Measurements from ENCODE around the gene ZFP57.

ZFP57 gene

DNA sequence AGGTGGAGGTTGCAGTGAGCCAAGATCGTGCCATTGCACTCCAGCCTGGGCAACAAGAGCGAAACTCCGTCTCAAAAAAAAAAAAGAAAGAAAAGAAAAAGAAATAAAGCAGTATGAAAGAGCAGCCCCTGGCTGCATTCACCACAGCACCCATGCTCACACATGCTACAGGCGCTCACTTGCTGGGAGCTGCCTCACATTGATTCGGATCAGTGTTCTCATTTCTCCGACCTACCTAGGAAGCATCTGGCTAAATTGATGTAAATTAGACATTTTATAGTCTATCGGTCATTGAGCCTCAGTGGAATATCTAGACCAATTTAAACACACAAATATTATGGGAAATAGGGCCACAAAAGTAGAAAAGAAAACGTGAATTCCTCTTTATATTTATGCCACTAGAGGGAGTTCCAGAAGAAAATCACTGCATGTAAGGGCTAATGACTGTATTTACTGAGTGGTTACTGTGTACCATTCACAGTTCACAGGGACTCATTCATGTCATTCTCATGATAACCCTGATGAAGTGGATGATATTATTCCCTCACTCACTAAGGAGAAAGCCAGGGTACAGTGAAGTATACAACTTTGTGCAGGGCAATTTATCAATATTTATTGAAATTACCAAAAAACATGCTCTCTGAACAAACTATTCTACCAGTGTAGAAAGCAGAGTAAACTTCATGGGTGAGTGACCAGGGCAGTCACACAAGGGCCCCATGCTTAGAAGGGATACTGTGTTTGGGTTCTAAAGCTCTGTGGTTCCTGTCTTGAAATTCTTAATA is 29.3 kb downstream of the ZFP57 start:
- DNase-seq: peak; percentile 41

- peak; percentile 99 for DNase-seq
Observed at GRCh38 chr6:29649701-29650673, 31.0 kb downstream of the ZFP57 start.

DNA sequence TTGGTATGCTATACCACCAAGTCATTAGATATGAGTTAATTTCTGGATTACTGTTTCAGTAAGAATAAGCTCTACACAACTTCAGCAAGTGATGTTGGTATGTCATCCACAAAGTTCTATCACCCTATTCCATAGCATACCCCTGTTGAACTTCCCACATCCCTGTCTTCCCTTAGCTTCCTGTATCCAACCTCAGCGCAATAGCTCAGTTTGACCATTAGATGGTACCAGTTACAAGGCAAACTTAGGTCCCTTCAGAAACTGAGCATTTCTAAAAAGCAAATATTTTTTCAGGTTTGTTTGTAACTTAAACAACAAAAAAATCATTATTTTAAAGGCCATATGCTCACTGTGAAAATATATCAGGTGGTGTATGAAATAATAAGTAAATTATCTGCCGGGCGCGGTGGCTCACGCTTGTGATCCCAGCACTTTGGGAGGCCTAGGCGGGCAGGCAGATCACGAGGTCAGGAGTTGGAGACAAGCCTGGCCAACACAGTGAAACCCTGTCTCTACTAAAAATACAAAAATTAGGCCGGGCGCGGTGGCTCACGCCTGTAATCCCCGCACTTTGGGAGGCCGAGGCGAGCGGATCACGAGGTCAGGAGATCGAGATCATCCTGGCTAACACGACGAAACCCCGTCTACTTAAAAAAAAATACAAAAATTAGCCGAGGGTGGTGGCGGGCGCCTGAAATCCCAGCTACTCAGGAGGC is 32.9 kb downstream of the ZFP57 start:
- DNase-seq: peak; percentile 50

- DNase-seq: peak; percentile 63
Observed at GRCh38 chr6:29641430-29642148, 39.4 kb downstream of the ZFP57 start.

DNA sequence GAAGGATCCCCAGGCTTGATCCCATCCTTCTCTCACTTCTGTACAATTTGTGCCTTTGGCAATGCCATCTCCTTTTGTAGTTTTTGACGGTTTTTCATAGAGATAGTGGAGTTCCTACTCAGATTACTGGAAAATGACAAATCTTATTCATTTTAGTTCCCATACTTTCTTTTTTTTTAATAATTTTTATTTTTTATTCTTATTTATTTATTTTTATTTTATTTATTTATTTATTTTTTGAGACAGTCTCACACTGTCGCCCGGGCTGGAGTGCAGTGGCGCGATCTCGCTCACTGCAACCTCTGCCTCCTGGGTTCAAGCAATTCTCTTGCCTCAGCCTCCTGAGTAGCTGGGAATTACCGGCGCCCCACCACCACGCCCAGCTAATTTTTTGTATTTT is 43.7 kb downstream of the ZFP57 start:
- no peak for DNase-seq

- DNase-seq: no peak
Observed at GRCh38 chr6:29633534-29633905, 47.4 kb downstream of the ZFP57 start.

DNA sequence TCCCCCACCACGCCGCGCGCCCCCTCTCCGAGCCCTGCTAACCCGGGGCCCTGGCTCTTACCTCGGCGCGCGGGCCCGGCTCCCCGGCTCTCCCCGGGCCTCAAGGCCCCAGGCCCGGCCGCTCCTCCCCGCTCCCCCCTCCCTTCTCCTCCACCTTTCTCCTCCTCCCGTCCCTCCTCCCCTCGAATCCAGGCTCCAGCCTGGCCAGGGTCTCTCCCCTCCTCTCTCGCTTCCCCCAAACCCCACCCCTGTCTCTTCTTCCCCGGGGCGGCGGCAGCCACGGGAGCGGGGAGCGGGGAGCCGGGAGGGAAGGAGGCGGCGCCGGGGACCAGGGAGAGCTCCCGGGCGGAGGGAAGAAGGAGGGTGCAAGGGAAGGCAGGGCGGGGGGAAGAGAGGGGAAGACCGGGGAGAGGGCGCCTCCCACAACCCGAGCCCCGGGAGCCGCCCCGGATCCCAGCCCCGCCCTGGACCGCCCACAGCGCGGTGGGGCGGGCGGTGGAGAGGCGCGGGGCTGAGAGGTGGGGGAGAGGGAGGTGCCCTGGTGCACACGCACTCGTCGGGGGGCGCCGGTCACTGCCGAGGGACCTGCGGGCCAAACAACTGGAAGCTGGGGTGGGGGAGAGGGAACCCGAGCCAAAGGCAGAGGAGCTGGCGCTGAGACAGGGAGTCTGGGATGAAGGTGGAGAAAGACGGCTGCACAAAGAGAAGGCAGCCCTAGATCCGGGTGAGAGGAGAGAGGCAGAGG is 48.0 kb downstream of the ZFP57 start, which contains the start of gene GABBR1:
TSS of gene GABBR1 (minus strand) at position 395 of the 745 bp plus-strand sequence. CDS start 798 bp downstream, outside the sequence.
- DNase-seq: peak; percentile 56

GRCh38 chr6:29631860-29632731 is 48.9 kb downstream of the ZFP57 start:
- DNase-seq: no peak

GRCh38 chr6:29631209-29631810 is 49.6 kb downstream of the ZFP57 start:
- DNase-seq: no peak

GRCh38 chr6:29630315-29630714 is 50.6 kb downstream of the ZFP57 start:
- DNase-seq: no peak

GRCh38 chr6:29629571-29629970 is 51.4 kb downstream of the ZFP57 start:
- DNase-seq: no peak

DNA sequence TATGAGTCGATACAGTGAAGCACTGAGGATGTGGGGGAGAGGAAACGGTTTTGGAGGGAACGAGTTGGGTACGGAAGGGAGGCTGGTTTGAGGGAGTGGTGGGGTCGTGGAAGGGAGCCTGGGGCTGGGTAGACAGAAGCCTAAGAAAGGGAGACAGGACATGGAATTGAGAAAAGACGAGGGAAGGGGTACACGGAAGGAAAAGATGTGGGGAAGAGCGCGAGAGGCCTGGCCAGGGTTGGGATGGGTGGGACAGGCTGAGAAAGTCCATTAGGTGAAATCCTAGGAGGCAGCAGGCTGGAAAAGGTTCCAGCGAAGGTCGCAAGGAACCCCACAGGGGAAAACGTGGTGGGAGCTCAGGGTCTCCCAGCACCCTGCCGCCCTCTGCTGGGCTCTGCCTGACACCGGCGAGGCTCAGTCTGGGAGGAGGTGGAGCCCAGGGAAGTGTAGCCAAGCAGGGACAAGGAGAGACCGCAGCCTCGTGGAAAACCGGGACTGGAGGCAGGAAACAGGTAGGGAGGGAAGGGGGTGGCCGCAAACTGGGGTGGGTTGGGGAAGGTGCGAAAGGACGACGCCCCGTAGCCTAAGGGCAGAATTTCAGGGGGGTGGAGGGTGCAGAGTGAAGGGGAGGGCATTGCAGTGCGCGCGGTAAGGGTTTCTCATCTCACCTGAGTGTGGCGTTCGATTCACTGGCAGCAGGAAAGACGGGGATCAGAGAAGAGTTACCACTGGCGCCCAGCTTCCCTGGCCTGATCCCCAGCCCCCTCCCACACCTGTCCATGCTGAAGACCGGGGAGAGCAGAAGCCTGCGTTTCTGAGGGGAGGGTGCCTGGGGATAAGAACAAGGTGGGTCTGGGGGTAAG is 52.3 kb downstream of the ZFP57 start:
- DNase-seq: peak; percentile 33

DNA sequence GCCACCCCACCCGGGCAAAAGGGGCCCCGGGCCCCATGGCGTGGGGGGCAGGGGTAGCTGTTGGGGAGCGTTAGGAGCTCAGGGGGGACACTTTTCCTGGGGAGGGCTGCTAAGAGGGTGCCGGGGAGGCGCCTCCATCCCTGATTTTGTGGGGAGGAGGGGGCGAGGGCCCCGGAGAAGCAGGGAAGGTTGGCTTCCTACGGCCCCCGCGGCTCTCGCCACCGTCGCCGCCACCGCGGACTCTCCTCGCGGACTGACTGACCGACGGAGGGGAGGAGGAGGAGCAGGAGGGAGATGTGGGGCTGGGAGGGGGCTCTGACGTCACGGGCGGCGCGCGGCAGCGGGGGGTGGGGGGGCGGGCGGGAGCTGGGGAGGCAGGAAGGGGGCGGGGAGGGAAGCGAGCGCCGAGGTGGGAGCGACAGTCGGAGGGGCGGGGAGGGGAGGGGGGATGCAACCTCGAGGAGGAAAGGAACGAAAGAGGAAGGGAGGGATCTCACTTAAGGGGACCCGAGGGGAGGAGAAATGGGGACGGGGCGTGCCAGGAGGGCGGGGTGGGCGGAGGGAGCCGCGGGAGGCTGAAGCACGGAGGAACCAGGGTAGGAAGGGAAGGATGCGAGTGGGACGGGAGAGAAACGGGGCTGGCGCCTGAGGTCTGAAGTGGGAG is 53.1 kb downstream of the ZFP57 start:
- DNase-seq: no peak

DNA sequence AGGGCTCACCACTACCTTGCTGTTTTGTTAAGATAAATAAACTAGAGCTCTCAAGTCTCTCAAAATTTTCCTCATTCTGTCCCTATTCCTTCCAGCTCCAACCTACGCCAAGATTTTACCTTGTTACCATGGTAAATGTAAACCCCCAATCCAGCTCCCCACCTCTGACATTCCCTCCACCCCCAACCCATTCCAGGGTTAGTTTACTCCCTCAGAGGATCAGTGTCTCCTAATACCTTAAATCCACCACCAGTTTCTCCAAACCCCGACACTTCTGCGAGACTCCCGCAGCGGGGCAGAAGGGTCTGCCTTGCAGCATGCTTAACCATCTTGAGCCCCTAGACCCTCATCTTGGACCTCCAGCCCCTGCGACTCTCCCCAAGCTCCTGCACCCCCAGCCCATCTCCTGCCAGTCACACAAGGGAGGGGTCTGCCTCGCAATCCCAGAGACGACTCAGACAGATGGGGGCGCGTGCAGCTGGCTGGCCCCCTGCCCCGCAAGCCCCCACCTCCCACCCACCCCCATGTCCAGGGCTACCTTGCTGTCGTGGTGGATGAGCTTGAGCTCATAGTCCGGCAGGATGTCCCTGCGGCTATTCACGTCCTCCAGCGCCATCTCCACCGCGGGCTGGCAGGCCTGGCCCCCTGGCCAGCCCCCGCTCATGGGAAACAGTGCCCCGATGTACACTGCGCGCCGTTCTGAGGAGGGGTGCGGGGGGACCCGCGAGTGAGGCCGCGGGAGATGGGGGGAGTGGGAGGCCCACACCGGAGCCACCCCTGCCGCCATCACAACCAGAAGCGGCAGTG is 53.8 kb downstream of the ZFP57 start:
- no peak for DNase-seq

- no peak for DNase-seq
Observed at GRCh38 chr6:29625337-29625930, 55.5 kb downstream of the ZFP57 start.

DNA sequence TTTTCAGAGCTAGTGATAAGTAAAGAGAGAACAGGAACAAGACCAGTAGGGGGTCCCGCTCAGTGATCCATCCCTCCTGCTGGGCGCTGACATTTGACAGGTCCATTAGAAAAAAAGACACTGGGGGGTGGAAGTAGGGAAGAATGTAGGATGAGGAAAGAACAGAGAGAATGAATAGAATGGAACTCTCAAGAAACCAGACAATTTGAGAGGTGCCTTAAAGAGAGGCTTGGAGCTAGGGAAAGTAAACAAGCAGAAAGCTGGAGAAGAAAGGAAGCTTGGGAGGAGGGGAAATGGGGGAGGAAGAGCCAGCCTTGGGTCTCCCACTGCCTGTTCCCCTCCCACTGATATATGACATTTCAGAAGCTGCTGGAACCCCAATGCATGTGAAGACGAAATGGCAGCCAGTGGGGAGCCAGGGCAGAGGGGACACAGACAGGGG is 56.4 kb downstream of the ZFP57 start:
- DNase-seq: no peak

Data from hematopoietic multipotent progenitor cell treated with erythropoietin and hydrocortisone succinate and interleukin-3 and kit ligand, for 8 days (in vitro differentiated cells).